IgD-negative memory B cell (primary cell): ENCODE measurements around the gene GCSH. TPM values are rescaled to one million over a fixed set of nuclear protein-coding genes. Genes with fewer than 3 reads are reported as not detected.
"Not testable (repeated sequence)": the region's sequence is repeated elsewhere in the genome, so short reads cannot be mapped to it uniquely, and the experiment has no call there.

Source experiments
- H3K27ac Mint-ChIP-seq, 3 donors: one replicate each; pipeline ENCODE4 v1.8.0; 2020 to 2022; ENCODE audit warnings: mild to moderate bottlenecking in 3 of 3, mixed read lengths in 3 of 3, moderate library complexity in 1 of 3
- H3K27me3 Mint-ChIP-seq: one replicate; pipeline ENCODE4 v1.8.0; 2021; ENCODE audit warnings: mixed read lengths
- H3K36me3 Mint-ChIP-seq: one replicate; pipeline ENCODE4 v1.8.0; 2020; ENCODE audit warnings: mild to moderate bottlenecking, mixed read lengths
- H3K4me1 Mint-ChIP-seq, 3 donors: one replicate each; pipeline ENCODE4 v1.8.0; 2020 to 2022; ENCODE audit warnings: mixed read lengths in 3 of 3, mild to moderate bottlenecking in 1 of 3
- H3K4me3 Mint-ChIP-seq, 4 donors: one replicate each; pipeline ENCODE4 v1.8.0; 2020 to 2022; ENCODE audit warnings: mild to moderate bottlenecking in 4 of 4, mixed read lengths in 4 of 4, moderate library complexity in 3 of 4
- H3K9me3 Mint-ChIP-seq, 3 donors: one replicate each; pipeline ENCODE4 v1.8.0; 2020 to 2021; ENCODE audit warnings: mixed read lengths in 3 of 3, mild to moderate bottlenecking in 1 of 3
- polyA plus RNA-seq: library from polyadenylated mRNA; unstranded; fragments of 300-500 nt; fragmentation: Illumina TruSeq; gene quantifications from one replicate; pipeline ENCODE4 v1.2.3, GENCODE V29; 2021

The GCSH gene
- polyA plus RNA-seq, 1 donor from 2014 or later = 6.7 TPM

DNA sequence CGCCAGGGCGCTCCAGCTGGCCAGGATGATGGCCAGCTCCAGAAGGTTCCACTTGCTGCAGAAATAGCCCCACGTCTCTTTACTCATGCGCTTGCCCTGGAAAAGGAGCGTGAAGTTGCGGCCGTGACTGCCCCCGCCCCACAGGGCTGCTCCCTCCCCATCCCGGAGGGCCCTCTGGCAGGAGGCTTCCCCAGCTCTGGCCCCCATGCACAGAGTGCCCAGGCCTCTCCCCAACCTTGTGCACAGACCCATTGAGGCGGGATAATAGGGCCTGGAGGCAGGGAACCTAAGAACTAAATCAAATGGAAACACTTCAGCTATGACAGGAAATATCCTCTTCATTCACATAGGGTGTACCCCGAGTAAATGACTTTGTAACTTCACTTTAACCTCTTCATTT is 21.2 kb upstream of the GCSH start:
- Mint-ChIP-seq H3K27me3 (peaks cover 8% of the 10 kb centered on the region), H3K4me3 (no peak overlapping the region), H3K9me3 (peaks cover 0 to 1% (median 0%) of the 10 kb centered on the region in 3 donors), H3K27ac (no peak overlapping the region), H3K36me3 (peaks cover 3% of the 10 kb centered on the region), H3K4me1 (no peaks in the 10 kb centered on the region)

DNA sequence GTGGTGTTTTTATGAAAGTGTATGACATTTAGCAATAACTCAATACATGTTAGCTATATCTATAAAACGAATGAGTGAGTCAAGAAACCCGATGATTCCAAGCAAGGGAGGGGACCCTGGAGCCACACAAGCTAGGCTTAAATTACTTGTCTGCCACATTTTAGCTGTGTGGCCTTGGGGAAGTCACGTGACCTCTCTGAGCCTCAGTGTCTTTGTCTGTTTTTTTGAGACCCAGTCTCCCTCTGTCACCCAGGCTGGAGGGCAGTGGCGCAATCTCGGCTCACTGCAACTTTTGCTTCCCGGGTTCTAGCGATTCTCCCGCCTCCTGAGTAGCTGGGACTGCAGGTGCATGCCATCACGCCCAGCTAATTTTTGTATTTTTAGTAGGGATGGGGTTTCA is 20.1 kb upstream of the GCSH start:
- H3K27me3 Mint-ChIP-seq = peaks cover 9% of the 10 kb centered on the region
- no peak overlapping the region for H3K27ac Mint-ChIP-seq
- H3K4me1 Mint-ChIP-seq = no peaks in the 10 kb centered on the region
- peaks cover 0 to 1% (median 0%) of the 10 kb centered on the region in 3 donors for H3K9me3 Mint-ChIP-seq
- peaks cover 3% of the 10 kb centered on the region for H3K36me3 Mint-ChIP-seq
- no peak overlapping the region for H3K4me3 Mint-ChIP-seq

DNA sequence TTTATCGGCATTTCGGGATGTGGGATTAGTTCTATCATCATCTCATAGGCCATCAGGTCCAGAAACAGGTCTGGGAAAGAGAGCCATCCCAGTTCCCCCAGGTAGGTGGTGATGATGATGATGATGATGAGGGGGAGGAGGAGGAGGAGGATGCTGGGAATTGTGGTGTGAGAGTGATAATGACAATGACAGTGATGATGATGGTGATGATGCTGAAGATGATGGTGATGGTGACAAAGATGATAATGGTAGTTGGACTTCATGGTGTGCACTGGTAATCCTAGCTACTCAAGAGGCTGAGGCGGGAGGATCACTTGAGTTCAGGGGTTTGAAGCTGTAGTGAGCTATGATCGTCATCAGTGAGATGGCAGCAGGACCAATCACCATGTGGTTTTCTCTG is 16.3 kb upstream of the GCSH start:
- no peak overlapping the region for H3K4me3 Mint-ChIP-seq
- H3K27ac Mint-ChIP-seq = peak overlapping the region in 1 of 3 donors; percentile 36
- peaks cover 10% of the 10 kb centered on the region for H3K27me3 Mint-ChIP-seq
- peaks cover 0 to 4% (median 0%) of the 10 kb centered on the region in 3 donors for H3K9me3 Mint-ChIP-seq
- H3K4me1 Mint-ChIP-seq = no peaks in the 10 kb centered on the region
- peaks cover 3% of the 10 kb centered on the region for H3K36me3 Mint-ChIP-seq

DNA sequence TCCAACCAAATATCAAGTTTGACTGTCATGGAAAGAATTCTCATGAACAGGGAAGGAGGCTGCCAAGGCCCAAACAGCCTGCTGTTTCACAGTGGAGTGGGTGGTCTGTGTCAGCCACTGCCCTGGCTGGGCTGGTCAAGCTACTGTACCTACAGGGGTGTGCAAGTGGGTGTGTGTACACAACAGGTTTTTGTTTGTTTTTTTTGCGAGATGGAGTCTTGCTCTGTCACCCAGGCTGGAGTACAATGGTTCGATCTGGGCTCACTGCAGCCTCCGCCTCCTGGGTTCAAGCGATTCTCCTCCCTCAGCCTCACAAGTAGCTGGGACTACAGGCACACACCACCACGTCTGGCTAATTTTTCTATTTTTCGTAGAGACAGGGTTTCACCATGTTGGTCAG is 13.1 kb upstream of the GCSH start:
- H3K9me3 Mint-ChIP-seq, H3K27me3 Mint-ChIP-seq, H3K27ac Mint-ChIP-seq, H3K4me1 Mint-ChIP-seq, H3K36me3 Mint-ChIP-seq, H3K4me3 Mint-ChIP-seq: not testable (repeated sequence)

DNA sequence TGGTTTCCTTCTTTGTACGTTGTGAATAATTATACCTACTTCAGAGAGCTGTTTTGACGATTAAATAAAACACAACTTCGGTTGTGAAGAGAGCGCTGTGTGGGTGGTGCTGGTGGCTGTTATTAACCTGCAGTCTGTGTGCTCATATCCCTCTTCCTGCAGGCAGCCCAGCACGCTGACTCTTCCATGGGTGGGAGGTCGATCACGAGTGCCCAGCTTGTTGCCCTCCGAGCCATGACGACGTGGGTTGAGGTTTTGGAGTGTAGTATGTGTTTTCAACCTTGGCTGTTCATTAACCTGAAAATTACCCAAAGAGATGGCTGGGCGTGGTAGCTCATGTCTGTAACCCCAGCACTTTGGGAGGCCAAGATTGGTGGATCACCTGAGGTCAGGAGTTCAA is 11.3 kb upstream of the GCSH start:
- H3K9me3 Mint-ChIP-seq = peaks cover 0 to 3% (median 0%) of the 10 kb centered on the region in 3 donors
- peaks cover 10% of the 10 kb centered on the region for H3K27me3 Mint-ChIP-seq

DNA sequence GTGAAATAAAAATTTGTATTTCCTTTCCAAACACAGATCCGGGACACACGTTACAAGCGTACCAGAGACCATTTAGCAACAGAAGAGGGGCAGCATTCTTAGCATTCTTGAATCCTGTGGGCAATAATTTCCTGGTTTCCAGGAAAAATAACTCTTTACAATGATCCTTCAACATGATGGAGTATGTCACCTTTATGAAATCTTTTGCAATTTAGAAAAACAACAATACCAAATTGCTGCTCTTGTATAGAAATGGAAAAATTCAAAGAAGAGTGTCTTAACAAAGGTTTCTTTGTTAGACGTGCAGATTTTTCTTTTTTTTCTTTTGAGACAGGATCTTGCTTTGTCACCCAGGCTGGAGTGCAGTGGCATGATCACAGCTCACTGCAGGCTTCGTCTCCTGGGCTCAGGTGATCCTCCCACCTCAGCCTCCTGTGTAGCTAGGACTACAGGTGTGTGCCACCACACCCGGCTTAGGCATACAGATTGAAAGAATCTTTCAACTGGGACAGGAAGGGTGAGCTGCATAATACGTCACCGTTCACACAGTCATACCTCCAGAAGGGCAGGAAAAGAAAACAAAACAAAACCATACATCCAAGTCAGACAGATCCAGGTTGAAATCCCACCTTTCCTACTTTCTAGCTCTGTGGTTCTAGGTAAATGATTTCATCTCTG is 10.8 kb upstream of the GCSH start:
- H3K4me1 Mint-ChIP-seq = no peaks in the 10 kb centered on the region
- no peak overlapping the region for H3K4me3 Mint-ChIP-seq
- no peak overlapping the region for H3K27ac Mint-ChIP-seq
- peaks cover 9% of the 10 kb centered on the region for H3K27me3 Mint-ChIP-seq
- peaks cover 0 to 2% (median 0%) of the 10 kb centered on the region in 3 donors for H3K9me3 Mint-ChIP-seq
- no peaks in the 10 kb centered on the region for H3K36me3 Mint-ChIP-seq

More for the DNA sequence above, 11.3 kb upstream of the GCSH start:
- H3K27ac Mint-ChIP-seq = no peak overlapping the region
- H3K4me1 Mint-ChIP-seq = no peaks in the 10 kb centered on the region
- no peaks in the 10 kb centered on the region for H3K36me3 Mint-ChIP-seq
- H3K4me3 Mint-ChIP-seq = no peak overlapping the region

DNA sequence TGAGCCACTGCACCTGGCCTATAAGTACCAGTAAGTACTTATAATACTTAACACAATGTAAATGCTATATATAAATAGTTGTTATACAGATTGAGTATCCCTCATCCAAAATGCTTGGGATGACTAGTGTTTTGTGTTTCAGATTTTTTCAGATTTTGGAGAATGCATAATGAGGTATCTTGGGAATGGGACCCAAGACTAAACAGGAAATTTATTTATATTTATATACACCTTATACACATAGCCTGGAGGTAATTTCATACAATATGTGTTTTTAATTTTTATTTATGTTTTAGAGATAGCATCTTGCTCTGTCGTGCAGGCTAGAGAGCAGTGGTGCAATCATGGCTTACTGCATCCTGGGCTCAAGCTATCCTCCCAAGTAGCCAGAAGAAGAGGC is 9.8 kb upstream of the GCSH start:
- Mint-ChIP-seq H3K36me3 (no peaks in the 10 kb centered on the region), H3K4me1 (no peaks in the 10 kb centered on the region), H3K27ac (no peak overlapping the region), H3K27me3 (peaks cover 8% of the 10 kb centered on the region), H3K9me3 (peaks cover 0 to 2% (median 0%) of the 10 kb centered on the region in 3 donors), H3K4me3 (no peak overlapping the region)

DNA sequence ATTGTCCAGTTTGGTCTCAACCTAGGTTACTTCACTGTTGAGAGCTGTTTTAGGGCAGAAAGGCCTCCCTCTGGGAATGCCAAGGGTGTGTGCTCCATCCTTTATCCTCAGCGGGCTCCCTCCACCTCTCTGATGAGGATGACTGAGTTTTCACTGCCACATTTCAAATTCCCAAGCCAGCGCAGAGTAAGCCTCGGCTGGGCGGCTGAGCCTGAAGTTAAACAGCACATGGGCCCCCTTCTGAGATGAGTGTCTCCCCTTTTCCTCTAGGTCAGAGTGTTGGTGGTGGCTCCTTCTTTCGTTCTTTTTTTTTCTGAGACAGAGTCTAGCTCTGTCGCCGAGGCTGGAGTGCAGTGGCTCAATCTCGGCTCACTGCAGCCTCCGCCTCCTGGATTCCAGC is 5.5 kb upstream of the GCSH start:
- Mint-ChIP-seq H3K4me1 (peaks cover 0 to under 1% (median 0%) of the 10 kb centered on the region in 3 donors), H3K36me3 (no peaks in the 10 kb centered on the region), H3K4me3 (no peak overlapping the region), H3K9me3 (no peaks in the 10 kb centered on the region), H3K27ac (no peak overlapping the region), H3K27me3 (peaks cover 2% of the 10 kb centered on the region)

DNA sequence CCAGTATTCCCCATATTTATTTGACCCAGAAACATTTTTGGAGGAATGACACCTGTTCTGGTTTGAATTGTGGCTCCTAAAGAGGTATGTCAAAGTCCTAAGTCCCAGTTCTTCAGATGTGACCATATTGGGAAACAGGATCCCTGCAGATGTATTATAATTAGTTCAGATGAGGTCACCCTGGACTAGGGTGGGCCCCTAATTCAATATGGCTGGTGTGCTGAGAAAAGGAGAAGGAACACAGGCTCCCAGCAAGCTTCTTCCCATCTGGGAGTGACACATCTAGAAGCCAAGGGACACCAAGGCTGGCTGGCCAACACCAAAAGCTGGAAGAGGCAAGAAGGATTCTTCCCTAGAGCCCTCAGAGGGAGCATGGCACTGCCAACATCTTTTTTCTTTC is 3.8 kb upstream of the GCSH start:
- Mint-ChIP-seq H3K4me3 (no peak overlapping the region), H3K36me3 (no peaks in the 10 kb centered on the region), H3K9me3 (no peaks in the 10 kb centered on the region), H3K4me1 (peaks cover 2 to 5% (median 4%) of the 10 kb centered on the region in 3 donors), H3K27ac (no peak overlapping the region), H3K27me3 (peaks cover 2% of the 10 kb centered on the region)

DNA sequence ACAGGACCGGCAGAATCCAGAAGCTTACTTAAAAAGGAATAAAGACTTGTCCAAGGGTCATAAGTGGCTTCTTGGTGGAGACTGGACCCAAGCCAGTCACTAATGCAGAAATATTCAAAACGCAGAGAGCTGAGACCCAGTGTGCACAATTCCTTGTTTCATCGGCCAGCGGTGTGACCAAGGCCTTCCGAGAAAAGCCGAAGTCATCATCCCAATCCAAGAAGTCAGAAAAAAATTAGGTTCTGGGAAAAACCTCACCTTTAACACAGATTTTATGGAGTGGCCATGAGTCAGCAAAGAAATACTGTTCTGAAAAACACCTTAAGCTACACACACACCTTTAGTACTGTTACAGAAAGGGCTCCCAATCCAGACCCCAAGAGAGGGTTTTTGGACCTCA is 1.0 kb upstream of the GCSH start:
- peaks cover 2 to 10% (median 5%) of the 10 kb centered on the region in 3 donors for H3K4me1 Mint-ChIP-seq
- no peaks in the 10 kb centered on the region for H3K9me3 Mint-ChIP-seq
- H3K27ac Mint-ChIP-seq = no peak overlapping the region
- no peaks in the 10 kb centered on the region for H3K27me3 Mint-ChIP-seq
- peaks cover 2% of the 10 kb centered on the region for H3K36me3 Mint-ChIP-seq
- no peak overlapping the region for H3K4me3 Mint-ChIP-seq

DNA sequence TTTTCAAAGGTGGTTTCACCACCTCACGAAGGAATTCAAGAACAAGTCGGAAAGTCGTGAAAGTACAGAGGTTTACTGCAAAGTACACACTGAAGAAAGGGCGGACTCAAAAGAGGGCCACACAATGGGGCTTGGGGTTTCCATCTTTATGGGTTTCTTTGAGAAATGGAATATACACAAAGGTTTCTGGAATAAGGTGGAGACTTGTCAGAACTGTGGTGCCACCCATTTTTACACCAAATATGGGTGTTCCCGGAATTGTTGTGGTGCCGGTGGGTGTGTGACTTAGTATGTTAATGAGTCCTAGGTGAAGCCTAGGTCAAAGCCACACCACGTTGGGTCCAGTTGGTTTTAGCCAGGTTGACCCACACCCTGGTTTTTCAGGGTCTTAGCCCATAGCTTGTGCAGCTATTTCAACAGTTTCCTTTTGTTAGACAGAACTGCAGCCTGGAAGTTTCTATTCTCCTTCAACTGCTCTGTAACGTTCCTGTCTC is 567 bp upstream of the GCSH start:
- H3K27me3 Mint-ChIP-seq = no peaks in the 10 kb centered on the region
- peaks cover 2 to 10% (median 5%) of the 10 kb centered on the region in 3 donors for H3K4me1 Mint-ChIP-seq
- H3K9me3 Mint-ChIP-seq = no peaks in the 10 kb centered on the region
- H3K4me3 Mint-ChIP-seq = peak overlapping the region; percentile 61 to 90 (median 87)
- H3K27ac Mint-ChIP-seq = peak overlapping the region; percentile 3 to 15 (median 6)
- peaks cover 2% of the 10 kb centered on the region for H3K36me3 Mint-ChIP-seq

DNA sequence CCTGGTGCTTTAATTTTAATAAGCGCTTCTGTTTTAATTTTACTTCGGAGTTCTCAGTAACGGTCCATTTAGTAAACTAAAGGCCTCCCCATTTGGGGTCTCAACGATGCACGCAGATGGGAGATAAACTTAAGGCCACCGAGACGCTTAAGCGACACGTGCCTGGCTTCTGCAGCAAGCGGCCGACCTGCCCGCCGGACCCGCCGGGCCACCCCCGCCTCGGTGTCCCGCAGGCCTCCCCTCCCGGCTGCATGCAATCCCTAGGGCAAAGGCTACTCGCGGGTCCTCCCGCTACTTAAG is 592 bp downstream of the GCSH start:
- Mint-ChIP-seq H3K4me1 (peaks cover 2 to 10% (median 5%) of the 10 kb centered on the region in 3 donors), H3K27ac (no peak overlapping the region), H3K4me3 (peak overlapping the region; percentile 74 to 90 (median 78)), H3K36me3 (peaks cover 2% of the 10 kb centered on the region), H3K9me3 (no peaks in the 10 kb centered on the region), H3K27me3 (no peaks in the 10 kb centered on the region)

DNA sequence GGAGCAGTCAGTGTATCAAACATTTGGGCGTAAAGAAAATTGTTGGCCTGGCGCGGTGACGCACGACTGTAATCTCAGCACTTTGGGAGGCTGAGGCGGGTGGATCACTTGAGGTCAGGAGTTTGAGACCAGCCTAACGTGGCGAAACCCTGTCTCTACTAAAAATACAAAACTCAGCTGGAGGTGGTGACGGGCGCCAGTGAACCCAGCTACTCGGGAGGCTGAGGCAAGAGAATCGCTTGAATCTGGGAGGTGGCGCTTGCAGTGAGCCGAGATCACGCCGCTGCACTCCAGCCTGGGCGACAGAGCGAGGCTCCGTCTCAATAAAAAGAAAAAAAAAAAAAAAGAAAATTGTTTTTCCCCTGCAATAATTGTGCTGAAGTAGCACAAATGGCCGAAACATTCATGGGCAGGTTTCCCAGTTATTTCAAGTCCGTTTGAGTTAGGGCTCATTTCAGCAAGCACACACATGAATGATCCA is 1.4 kb downstream of the GCSH start:
- Mint-ChIP-seq H3K9me3 (no peaks in the 10 kb centered on the region), H3K4me3 (peak overlapping the region; percentile 76 to 90 (median 83)), H3K27me3 (no peaks in the 10 kb centered on the region), H3K4me1 (peaks cover 2 to 10% (median 5%) of the 10 kb centered on the region in 3 donors), H3K27ac (peak overlapping the region in 1 of 3 donors; percentile 82), H3K36me3 (peaks cover 4% of the 10 kb centered on the region)

DNA sequence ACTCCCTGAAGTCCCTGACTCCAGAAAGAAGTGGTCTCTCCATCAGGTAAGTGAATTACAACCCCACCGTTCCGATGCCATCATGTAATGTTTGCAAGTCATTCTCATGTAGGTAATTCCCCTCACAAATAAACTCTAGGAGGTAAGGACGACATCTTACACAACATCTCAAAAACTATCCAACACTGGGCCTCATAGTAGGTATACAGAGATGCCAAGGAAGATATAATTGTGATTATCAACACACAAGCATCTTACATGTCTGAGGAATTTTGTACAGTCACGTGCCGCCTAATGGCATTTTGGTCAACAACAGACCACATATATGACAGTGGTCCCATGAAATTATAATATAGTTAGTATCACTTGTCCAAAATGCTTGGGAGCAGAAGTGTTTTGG is 7.4 kb downstream of the GCSH start:
- no peaks in the 10 kb centered on the region for H3K9me3 Mint-ChIP-seq
- H3K4me1 Mint-ChIP-seq = peaks cover 0 to 1% (median 0%) of the 10 kb centered on the region in 3 donors
- H3K27ac Mint-ChIP-seq = peak overlapping the region in 1 of 3 donors; percentile 0
- no peak overlapping the region for H3K4me3 Mint-ChIP-seq
- no peaks in the 10 kb centered on the region for H3K27me3 Mint-ChIP-seq
- H3K36me3 Mint-ChIP-seq = peaks cover 8% of the 10 kb centered on the region

DNA sequence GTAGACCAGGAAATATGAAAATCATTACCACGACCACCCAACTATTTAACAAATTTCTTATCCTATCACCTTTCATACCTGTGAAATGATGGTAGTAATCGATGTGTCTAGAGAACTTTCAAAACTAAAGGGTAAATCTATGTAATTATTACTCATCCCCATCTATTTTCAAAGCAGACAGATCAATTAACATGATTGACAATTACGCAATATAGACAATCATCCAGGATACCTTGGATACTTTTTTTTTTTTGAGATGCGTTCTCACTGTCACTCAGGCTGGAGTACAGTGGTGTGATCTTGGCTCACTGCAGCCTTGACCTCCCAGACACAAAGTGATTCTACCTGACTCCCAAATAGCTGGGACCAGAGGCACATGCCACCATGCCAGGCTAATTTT is 15.2 kb downstream of the GCSH start:
- Mint-ChIP-seq H3K9me3 (no peaks in the 10 kb centered on the region), H3K36me3 (no peaks in the 10 kb centered on the region), H3K4me3 (peak overlapping the region in 1 of 4 donors; percentile 3), H3K4me1 (peaks cover 0 to 4% (median 3%) of the 10 kb centered on the region in 3 donors), H3K27ac (no peak overlapping the region), H3K27me3 (no peaks in the 10 kb centered on the region)

DNA sequence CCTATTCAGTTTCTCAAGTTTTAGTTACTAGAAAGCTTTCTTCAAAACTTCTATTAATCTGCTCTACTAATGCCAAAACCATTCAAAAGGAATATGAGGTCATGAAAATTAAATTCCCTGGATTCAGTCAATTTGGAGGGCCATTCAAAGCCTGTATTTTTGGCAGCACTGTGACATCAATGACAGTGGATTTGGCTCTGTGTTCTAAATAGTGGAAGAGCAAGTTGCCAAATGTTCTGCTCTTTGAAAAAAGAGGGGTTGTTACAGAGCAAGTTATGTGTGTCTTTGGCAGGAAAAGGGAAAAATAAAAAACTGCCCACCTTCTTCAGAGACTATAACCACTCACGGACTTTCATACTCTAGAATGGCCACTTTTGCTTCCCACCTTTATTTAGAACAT is 16.0 kb downstream of the GCSH start:
- Mint-ChIP-seq H3K4me3 (peak overlapping the region in 2 of 4 donors; percentile 5 to 69), H3K27ac (peak overlapping the region in 1 of 3 donors; percentile 63), H3K4me1 (peaks cover 0 to 4% (median 3%) of the 10 kb centered on the region in 3 donors), H3K9me3 (no peaks in the 10 kb centered on the region), H3K27me3 (no peaks in the 10 kb centered on the region), H3K36me3 (no peaks in the 10 kb centered on the region)
